Activated CD4-positive, alpha-beta T cell treated with anti-CD3 and anti-CD28 coated beads for 48 hours (primary cell): ENCODE measurements around the gene STAT5A.
A peak's percentile ranks its signal among the peaks of the same experiment; 100 is the strongest.

Source experiments
- DNase-seq: peaks from one replicate; pipeline ENCODE4 v3.0.0-alpha.2; 2020

STAT5A gene

DNA sequence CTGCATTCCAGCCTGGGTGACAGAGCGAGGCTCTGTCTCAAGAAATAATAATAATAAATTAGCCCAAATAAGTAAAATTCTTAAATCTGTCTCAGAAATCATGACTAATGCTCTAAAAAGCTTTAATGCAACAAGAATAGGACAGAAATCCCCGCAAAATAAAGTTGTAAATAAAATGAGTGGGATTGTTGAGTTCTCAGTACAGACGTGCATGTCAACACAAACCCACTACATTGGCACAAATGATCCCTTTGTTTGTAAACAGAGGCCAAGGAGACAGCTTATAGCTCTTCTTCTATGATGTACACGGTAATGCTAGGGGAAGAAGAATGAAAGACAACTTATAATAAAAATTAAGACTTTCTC, 18.1 kb upstream of the STAT5A start:
- no peak for DNase-seq

DNA sequence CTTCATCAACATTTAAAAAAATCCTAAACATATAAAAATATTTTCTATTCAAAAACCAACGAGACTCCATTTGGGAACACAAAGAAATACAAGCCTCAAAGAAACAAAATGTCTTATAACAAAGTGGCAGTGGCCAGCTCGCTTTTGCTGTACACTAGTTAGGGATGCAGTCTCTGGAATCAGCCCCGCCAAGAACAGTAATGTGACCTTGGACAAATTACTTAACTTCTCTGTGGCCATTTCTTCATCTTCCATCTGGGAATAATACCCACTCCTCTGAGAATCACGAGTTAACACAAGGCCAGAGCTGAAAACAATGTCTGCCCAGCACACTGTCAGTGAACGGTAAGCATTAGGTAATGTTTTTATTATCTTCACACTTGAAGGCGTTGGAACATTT, 17.7 kb upstream of the STAT5A start:
- DNase-seq = no peak

DNA sequence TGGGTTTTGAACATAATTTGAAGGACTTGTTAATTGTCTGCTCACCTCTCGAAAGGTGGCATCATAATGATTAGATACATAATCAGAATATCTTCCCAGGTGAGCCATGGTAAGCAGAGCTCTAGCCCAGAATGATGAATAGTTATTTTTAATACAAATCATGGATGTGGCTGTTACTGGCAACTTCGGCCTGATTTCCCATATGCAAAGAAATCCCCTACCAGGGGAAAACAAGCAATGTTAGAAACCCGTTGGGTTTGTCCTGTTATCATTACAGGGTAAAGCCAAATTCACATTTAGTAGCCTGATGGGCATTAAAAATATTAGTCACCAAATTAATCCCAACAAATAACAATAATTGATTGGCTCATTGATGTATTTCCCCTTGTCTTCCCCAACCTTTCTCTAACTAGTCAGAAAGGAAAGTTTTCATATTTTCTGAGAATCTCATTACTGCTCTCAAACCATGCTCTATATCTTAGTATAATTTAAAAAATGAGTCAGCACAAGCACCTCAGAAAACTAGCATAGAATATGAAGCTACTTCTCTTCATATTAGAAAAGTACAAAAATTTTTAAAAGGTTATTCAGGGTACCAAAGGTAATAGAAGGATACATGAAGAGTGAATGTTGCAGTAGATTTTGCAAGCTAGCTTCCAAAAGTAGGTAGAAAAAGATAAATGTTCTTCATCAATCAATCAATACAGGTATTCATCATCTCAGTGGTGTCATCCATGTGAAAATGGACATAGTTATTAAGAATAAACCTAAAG, 17.1 kb upstream of the STAT5A start:
- no peak for DNase-seq

DNA sequence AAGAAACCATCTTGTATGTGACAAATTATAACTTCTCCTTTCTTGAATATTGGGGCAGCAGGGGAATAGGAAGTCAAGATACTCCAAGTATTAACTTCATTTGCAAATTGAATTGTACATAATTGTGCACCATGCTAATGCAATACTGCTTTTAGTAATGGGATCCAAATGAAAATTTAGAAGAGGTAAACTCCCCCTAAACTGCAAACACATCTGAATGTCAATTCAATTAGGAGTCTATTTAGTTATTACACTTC, 16.6 kb upstream of the STAT5A start:
- DNase-seq = no peak

DNA sequence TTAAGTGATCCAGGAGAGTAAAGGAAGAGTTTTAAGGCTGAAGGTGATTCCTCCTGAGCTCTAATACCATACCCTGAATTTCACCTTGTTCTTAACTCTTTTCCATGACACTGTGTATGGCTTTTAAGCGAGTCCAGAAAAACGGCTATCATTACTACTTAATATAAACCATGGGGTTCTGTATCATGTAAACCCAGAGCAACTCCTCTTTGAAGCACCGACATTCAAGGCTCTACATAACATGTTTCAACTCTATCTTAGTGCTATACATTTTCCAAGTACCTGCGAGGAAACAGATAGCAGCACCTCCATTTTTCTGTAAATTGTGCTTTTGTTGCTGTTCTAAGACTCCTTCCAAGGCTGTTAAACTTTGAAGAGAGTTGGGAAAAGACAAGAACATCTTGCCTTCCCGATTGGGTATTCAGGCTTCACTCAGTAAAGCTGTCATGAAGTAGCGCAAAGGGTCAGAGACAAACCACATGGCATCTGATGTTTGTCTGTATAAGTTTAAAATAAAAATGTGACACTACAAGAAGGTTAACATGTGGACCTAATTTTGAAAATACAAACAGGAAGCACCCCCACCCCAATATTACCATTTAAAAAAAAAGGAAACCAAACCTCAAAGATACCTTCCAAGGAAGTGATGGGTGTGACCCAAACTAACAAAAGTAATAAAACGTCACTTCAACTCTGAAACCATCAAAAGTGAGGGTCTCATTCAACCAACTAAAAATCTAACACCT, 16.0 kb upstream of the STAT5A start:
- no peak for DNase-seq

DNA sequence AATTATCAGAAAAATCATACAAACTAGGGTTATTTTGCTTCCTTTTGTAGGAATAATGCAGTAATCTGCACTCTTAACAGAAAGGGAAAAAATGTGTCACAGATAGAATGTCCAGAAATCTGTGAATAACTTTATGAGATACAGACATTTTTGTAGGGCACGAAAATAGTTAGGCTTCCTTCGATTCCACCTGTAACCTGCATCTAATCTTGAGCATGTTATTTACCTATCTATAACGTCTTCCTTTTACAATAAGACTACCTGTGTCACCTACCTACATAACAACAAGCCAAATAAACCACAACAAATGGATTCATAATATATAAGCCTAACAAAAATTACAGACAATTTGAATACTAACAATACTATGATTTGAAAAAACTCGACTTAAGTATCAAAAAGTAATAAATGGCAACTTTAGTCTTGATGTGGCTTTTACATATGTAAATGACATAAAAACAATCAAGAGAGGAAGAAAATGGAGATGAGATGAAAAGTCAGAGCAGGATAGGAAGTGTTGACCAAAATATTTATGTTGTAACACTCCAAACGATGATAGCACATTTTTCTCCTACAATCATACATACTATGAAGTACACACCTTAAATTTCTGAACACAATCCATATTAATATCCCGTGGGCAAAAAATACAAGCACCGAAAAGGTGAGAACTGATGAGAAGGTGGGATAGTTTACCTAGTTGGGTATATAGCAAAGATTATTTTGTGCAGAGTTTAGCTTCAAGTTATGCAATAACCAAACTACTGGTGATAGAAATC, 14.6 kb upstream of the STAT5A start:
- DNase-seq = no peak

DNA sequence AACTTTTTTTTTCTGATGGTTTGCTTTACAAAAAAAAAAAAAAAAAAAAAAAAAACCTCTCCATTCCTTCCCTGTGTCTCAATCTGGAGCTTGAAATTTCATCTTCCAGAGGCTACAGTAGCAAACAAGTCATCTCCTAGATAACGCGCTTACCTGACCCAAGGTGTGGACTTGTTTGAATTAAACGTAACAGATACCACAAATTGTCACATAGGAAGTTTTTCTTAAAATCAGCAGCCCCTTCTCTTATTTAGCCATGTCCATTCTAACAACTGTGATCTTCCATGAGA, 14.1 kb upstream of the STAT5A start:
- no peak for DNase-seq

DNA sequence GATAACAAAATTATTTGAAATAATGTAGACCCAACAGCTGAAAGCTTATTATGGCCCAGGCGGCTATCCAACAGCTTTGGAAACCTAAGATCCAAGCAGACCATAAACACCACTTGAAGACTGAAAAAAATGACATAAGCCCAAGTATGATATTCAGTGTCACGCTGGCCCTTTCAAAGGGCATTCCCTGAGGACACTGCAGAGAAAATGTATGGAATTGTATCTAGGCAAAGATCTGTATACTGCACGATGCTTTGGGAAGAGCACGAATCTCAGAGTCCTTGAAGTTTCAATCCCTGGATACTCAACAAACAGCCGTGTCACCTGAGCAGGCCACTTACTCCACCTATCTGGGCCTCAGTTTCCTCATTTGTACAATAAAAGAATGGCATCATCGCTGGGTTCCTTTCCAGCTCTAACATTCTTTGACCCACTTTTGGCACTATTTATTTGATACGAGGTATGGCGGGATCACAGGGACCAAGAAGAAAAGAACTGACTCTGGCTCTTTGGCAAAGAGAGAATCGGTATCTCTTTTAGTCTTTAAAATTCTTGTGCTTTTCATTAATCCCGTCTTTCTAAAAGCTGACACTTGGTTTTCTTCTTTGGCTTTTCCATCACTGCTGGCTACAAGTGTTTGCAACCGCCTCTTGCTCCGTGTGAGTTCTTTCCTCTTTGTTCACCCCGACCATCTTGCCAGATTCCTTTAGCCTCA, 13.3 kb upstream of the STAT5A start:
- DNase-seq = no peak

DNA sequence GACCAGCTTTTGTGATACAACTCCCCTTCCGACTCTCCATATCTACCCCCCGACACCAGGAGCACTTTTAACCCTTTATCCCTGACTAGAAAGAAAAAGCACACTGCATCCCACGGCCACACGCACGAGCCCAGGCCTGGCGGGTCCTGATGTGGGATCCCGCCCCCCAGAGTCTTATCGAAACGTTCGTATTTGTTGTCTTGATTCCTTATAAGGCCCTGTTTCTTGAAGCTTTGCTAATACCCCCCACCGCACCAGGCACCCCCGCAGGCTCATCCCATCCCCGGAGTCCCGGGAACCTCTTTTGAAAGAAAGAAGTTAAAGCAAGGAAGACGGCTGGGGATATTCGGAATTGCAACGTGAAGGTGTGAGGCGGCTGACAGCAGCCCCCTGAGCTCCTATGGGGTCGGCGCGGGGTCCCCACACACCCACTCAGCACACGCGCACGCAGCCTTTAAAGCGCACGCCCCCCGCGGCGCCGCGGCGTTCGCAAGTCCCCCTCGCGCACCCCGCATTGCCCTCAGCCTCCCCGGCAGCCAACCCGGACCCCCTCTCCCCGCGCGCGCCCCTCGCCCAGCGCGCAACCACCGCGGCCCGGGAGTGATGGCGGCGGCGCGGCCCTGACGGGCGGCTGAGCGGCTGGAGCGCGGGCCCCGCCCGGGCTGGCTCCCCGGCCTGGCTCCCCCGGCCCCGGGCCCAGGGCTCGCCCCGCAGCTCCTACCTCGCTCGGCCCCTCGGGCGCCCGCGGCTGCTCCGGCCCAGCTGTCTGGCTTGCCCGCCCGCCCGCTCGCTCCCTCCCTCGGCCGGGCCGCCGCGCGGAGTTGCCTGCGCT, 12.6 kb upstream of the STAT5A start:
- peak; percentile 41 for DNase-seq

DNA sequence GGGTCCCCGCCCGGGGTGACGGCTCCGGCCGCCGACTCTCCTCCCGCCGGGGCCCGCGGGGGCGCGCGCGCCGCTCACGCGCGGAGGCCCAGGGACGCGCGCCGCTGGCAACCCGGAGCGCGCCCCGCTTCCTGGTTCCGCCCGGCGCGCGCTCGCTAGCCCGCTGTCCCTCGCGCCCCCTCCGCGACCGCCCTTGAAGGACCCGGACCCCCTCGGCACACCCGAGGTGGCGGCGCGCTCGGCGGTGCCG, 12.0 kb upstream of the STAT5A start, which contains the start of gene STAT5B:
STAT5B (minus strand) TSS at position 33 of the 250 bp plus-strand sequence. CDS start 44,264 bp downstream, outside the sequence.
- DNase-seq = peak; percentile 69

DNA sequence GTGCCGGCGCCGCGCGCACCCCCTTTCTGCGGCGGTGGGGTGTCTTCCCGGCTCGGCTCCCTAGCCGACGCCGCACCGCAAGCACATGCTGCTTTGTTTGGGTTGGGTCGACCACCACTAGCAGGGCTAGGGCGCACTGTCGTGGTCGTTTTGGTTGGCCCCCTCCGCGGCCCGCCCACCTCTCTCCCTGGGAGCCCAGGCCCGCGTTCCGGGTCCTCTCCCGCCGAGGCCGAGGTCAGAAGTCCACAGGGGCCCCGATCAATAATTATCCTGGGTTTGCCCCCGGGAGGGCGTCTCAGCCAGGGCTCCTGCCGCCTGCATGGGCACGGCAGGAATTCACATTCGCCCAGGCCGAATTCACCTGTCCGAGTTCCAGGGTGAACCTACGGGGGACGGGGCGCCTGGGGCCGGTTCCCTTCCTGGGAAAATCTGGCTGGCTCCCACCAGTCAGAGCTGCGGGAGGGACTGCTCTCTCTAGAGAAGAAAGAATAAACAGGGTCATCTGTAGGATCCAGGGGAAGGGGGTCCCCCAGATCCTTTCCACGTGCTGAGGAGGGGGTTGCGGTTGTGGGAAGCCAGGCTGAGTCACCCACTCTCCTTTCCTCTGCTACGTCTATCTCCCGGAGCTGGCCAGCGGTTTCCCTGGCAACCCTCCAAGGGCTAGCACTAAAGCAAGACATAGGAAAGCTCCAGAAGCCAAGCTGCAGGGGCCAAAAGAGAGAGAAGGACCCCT, 11.5 kb upstream of the STAT5A start:
- peak; percentile 35 for DNase-seq

DNA sequence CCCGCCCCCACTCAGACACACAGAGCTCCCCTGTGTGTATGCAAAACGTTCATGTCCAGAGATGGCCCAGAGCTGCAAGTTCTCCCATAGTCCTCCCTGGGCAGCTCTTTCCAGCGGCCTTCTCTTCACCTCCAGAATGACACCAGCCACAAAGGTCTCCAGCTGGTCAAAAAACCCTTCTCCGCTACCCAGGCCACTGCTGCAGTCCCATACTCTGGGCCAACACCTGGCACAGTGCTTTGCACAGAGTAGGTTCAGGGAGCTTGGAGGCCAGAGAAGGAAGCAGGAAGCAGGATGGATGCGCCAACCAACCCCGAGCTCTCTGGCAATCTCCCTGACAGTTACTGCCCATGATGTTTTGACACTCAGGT, 11.0 kb upstream of the STAT5A start:
- no peak for DNase-seq

DNA sequence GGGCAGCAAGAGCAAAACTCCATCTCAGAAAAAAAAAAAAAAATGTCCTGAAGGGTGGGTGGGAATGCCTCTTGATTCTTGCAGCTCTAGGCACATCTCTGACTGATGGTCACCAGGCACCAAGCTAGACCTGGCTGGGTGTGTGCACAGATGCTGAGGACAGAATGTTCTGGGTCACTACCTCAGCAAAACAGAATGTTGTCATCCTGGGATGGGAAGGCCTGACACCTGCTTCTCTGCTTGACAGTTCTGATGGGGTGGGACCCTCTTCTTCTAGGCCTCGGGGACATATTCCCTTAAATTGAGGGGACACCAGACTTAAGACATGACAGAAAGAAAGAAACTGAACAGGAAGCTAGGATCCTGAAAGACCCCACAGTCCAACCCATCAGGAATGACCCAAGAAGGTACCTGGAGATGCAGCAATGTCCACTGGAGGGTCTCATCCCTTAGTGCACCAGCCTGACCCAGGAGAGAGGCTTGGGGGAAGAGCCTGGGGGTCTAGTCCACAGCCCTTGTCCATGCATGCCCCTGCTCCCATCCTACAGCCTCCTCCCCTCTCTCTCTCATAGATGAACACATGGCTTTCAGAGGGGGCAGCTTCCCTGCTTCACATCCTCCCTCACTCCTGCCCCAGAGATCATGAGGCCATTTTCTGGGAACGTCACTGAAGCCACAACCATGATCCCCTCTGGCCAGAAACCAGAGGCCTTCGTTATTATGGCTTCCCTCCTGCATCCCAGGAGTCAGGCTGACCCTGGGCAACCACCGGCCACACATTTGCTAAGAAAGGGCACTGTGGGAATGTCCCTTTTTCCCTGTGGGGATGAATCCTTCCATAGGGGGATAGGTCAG, 8.3 kb upstream of the STAT5A start:
- peak; percentile 1 for DNase-seq

DNA sequence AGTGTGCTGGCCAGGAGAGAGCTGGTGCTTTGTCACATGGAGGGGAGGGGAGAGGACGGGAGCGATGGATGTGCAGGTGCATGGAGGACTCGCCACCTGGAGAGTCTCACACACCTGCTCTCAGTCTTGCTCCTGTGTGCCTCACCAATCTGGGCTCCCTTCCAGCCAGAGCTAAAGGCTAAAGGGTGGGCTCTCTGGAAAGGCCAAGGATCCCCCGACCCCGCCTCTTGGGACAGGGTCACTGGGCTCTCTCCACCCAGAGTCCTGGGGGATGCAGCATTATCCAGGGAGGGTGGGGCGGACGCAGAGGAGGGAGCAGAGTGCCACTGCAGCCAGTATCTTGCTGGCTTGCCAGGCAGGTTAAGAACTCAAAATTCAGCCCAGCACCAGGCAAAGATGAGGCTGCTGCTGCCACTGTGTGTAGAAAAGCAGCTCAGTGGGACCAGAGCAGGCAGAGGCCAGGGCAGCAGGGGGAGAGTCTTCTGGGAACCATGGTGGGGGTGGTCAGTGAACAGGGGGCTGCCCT, 6.7 kb upstream of the STAT5A start:
- DNase-seq = peak; percentile 1

DNA sequence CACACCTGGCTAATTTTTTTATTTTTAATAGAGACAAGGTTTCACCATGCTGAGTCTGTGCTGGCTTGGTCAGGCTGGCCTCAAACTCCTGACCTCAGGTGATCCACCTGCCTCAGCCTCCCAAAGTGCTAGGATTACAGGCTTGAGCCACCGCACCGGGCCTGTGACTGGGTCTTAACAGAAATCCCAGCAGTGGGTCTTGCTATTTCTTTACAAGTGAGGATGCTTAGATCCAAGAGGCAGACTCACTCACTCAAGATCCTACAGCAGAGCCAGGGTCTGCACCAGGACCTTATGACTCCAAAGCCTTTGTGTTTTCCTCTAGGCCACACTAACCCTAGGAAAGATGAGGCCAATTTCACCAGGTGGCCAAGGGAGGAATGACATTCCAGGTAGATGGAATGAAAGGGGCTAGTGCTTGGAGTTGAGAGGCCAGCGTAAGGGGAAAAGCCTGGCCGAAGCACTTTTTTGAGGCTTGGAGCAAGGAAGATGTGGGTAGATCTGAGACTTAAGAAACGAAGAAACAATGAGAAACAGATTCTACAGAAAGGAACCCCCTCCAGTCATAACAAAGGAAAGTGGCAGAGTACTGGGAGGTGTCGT, 5.7 kb upstream of the STAT5A start:
- DNase-seq = peak; percentile 0

DNA sequence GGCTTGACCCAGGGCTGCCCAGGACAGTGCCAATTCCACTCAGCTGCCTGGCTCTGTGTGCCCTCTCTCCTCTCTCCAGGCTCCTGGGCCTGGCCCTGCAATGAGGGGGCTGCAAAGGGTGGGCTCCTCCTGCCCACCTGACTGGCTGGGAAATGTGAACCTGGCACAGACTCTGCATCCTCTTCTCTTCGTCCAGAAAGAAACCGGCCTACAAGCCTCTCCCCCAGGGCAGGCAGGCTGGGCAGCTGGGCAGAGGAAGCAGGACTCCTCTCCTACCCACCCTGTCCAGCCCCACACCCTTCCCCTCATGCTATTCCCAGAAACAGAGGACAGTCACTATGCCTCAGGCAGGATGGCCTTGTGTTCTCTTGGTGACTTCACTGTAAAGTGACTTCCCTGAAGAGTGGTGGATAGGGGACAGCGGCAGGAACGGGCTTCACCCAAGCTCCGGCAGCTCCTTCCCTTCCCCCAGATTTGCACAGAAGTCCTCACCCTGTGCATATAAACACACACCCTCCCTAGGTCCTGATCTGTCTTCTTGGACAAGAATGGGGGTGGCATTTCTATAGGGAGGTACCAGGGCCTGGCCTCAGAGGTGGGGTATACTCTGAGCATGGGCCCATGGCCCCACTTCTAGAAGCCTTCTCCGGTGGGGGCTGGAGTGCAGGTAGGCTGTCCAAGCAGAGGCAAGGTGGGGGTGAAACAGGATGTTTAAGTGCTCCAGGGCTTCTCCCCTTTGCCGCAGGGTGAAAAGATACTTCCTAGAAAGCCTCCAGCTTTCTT, 4.9 kb upstream of the STAT5A start:
- peak; percentile 1 for DNase-seq

DNA sequence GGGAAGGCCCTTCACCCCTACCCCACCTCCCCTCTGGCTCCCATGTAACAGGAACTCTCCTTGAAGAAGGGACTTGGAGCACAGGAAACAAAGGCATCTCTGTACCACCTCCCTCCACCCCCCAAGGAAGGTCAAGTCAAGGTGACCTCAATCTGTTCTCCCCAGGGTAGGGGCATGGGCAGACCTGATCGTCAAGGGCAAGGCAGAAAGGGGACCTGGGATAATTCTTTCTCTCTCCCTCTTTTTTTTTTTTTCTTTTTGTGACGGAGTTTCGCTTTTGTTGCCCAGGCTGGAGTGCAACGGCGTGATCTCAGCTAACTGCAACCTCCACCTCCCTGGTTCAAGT, 4.3 kb upstream of the STAT5A start:
- no peak for DNase-seq

DNA sequence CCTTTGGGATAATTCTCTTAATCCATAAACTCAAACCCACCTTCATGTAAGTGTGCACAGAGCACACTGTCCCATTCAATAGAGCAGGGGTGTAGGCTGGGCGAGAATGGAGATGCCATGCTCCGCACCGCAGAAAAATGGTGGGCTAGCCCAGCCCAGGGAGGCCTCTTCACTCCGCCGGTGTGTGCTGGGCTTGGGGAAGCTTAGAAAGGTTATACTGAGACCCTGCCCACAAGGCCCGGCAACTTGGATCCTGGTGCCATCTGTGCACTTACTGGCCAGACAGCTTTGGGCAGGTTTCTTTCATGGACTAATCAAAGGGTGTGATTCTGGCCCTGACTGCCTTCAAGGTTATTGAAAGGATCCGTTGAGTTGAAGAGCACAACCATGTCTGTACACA, 3.7 kb upstream of the STAT5A start:
- peak; percentile 1 for DNase-seq

DNA sequence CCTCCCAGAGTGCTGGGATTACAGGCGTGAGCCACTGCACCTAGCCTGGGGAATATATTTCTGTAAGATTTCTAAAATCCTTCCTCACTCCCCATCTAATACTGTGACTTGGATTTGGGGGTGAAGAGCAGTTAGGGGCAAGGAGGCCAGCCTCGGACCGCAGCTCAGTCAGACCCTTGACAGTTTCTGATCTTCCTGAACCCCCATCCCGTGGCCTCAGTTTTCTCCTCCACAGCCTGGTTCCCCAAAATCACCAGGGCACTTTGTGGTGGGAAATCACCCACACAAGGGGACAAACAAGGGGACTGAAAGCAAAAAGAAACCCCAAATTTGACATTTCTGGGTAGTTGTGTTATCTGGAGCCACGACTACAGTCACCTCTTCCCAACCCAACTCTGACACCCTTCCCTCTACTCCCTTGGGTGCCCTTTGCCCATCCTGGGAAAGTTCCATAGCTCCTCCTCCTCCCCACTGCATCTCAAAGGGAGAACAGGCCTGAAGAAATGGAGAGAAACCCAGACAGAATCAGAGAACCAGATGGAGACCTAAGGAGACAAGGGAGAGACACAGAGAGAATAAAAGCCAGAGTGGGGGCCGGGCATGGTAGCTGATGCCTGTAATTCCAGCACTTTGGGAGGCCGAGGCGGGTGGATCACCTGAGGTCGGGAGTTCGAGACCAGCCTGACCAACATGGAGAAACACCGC, 2.8 kb upstream of the STAT5A start:
- peak; percentile 1 for DNase-seq
